ENCODE results near the gene DIS3L2. TPM values are rescaled to one million over a fixed set of nuclear protein-coding genes. Genes with fewer than 3 reads are reported as not detected.

The DIS3L2 gene
- total and polyA plus RNA-seq, 2 of the 8 experiments (the other 6 are each of a cell fraction or from before 2014, with no cell fraction given), result 11.5 to 21.6 TPM

DNA sequence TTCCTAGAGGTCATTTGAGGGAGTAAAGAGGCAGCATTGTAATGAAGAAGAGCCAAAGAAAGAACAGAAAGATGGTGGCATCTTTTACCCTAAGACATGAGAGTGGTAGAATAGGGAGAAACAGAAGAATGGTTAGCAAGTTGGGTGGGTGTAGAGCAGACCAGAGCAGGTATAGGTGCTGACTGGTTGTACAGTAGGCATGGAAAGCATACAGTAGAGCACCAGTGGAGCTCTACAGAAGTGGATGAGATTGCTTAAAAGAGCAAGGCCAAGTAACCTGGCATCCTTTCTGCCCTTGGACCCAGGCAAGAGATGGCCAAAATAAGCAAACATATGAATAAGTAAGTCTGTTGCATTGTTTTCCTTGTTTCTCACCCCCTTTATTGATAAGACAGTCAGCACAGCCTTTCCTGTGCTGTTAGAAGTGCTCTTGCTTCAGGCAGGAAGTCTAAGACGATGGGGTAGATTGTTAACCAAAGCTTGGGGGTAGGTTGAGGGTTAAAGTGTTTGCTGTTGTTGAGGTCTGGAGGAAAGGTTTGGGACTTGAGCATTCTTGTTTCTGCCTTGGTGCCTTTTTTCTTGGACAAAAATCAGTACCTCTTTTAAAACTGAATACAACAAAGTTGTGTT is 76.9 kb downstream of the DIS3L2 start (continued):
- TF ChIP-seq, protein P1, sequence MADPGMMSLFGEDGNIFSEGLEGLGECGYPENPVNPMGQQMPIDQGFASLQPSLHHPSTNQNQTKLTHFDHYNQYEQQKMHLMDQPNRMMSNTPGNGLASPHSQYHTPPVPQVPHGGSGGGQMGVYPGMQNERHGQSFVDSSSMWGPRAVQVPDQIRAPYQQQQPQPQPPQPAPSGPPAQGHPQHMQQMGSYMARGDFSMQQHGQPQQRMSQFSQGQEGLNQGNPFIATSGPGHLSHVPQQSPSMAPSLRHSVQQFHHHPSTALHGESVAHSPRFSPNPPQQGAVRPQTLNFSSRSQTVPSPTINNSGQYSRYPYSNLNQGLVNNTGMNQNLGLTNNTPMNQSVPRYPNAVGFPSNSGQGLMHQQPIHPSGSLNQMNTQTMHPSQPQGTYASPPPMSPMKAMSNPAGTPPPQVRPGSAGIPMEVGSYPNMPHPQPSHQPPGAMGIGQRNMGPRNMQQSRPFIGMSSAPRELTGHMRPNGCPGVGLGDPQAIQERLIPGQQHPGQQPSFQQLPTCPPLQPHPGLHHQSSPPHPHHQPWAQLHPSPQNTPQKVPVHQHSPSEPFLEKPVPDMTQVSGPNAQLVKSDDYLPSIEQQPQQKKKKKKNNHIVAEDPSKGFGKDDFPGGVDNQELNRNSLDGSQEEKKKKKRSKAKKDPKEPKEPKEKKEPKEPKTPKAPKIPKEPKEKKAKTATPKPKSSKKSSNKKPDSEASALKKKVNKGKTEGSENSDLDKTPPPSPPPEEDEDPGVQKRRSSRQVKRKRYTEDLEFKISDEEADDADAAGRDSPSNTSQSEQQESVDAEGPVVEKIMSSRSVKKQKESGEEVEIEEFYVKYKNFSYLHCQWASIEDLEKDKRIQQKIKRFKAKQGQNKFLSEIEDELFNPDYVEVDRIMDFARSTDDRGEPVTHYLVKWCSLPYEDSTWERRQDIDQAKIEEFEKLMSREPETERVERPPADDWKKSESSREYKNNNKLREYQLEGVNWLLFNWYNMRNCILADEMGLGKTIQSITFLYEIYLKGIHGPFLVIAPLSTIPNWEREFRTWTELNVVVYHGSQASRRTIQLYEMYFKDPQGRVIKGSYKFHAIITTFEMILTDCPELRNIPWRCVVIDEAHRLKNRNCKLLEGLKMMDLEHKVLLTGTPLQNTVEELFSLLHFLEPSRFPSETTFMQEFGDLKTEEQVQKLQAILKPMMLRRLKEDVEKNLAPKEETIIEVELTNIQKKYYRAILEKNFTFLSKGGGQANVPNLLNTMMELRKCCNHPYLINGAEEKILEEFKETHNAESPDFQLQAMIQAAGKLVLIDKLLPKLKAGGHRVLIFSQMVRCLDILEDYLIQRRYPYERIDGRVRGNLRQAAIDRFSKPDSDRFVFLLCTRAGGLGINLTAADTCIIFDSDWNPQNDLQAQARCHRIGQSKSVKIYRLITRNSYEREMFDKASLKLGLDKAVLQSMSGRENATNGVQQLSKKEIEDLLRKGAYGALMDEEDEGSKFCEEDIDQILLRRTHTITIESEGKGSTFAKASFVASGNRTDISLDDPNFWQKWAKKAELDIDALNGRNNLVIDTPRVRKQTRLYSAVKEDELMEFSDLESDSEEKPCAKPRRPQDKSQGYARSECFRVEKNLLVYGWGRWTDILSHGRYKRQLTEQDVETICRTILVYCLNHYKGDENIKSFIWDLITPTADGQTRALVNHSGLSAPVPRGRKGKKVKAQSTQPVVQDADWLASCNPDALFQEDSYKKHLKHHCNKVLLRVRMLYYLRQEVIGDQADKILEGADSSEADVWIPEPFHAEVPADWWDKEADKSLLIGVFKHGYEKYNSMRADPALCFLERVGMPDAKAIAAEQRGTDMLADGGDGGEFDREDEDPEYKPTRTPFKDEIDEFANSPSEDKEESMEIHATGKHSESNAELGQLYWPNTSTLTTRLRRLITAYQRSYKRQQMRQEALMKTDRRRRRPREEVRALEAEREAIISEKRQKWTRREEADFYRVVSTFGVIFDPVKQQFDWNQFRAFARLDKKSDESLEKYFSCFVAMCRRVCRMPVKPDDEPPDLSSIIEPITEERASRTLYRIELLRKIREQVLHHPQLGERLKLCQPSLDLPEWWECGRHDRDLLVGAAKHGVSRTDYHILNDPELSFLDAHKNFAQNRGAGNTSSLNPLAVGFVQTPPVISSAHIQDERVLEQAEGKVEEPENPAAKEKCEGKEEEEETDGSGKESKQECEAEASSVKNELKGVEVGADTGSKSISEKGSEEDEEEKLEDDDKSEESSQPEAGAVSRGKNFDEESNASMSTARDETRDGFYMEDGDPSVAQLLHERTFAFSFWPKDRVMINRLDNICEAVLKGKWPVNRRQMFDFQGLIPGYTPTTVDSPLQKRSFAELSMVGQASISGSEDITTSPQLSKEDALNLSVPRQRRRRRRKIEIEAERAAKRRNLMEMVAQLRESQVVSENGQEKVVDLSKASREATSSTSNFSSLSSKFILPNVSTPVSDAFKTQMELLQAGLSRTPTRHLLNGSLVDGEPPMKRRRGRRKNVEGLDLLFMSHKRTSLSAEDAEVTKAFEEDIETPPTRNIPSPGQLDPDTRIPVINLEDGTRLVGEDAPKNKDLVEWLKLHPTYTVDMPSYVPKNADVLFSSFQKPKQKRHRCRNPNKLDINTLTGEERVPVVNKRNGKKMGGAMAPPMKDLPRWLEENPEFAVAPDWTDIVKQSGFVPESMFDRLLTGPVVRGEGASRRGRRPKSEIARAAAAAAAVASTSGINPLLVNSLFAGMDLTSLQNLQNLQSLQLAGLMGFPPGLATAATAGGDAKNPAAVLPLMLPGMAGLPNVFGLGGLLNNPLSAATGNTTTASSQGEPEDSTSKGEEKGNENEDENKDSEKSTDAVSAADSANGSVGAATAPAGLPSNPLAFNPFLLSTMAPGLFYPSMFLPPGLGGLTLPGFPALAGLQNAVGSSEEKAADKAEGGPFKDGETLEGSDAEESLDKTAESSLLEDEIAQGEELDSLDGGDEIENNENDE (IDR thresholded peaks at IDR 0.05; ENCODE audit: insufficient replicate concordance, low read length), result no peak
- no peak for TF ChIP-seq CREB1 (IDR thresholded peaks at IDR 0.05)
- no peak for TF ChIP-seq BACH1 (IDR thresholded peaks at IDR 0.05; ENCODE audit: low read length)
- TF ChIP-seq TEAD4 (IDR thresholded peaks at IDR 0.05; ENCODE audit: low read depth, low read length), result no peak
- no peak for TF ChIP-seq TBP (IDR thresholded peaks at IDR 0.05; ENCODE audit: low read depth, low read length)
- TF ChIP-seq KDM5A (IDR thresholded peaks at IDR 0.05; ENCODE audit: low read length), result no peak
- no peak for TF ChIP-seq CHD1 (IDR thresholded peaks at IDR 0.05; ENCODE audit: low read depth, low read length)
- TF ChIP-seq, protein P2, sequence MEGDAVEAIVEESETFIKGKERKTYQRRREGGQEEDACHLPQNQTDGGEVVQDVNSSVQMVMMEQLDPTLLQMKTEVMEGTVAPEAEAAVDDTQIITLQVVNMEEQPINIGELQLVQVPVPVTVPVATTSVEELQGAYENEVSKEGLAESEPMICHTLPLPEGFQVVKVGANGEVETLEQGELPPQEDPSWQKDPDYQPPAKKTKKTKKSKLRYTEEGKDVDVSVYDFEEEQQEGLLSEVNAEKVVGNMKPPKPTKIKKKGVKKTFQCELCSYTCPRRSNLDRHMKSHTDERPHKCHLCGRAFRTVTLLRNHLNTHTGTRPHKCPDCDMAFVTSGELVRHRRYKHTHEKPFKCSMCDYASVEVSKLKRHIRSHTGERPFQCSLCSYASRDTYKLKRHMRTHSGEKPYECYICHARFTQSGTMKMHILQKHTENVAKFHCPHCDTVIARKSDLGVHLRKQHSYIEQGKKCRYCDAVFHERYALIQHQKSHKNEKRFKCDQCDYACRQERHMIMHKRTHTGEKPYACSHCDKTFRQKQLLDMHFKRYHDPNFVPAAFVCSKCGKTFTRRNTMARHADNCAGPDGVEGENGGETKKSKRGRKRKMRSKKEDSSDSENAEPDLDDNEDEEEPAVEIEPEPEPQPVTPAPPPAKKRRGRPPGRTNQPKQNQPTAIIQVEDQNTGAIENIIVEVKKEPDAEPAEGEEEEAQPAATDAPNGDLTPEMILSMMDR (IDR thresholded peaks at IDR 0.05; ENCODE audit: control extremely low read depth in 1 of 3, insufficient read depth in 1 of 3, low read depth in 1 of 3, low read length in 3 of 3), result no peak
- TF ChIP-seq SP4 (IDR thresholded peaks at IDR 0.05; ENCODE audit: low read length), result no peak
- no peak for TF ChIP-seq JUN (IDR thresholded peaks at IDR 0.05; ENCODE audit: low read depth, low read length)

All from H1 (cell line).